SU-DHL-6 (cell line): ENCODE results near the gene MLLT10.
A peak's percentile ranks its signal among the peaks of the same experiment; 100 is the strongest.

Experiments
- H2AFZ ChIP-seq: fragments of 200-600 bp; sonication (generic); 2 replicates; pipeline ENCODE4 v1.6.1; 2014; ENCODE audit warnings: low read depth, mild to moderate bottlenecking, moderate library complexity, mixed read lengths, antibody characterized with exemption, low read length; ENCODE audit not compliant: severe bottlenecking
- H3F3A ChIP-seq: fragments of 200-600 bp; shearing (Covaris generic); 2 replicates; pipeline ENCODE4 v1.6.0; 2016; ENCODE audit warnings: antibody characterized with exemption, mild to moderate bottlenecking; ENCODE audit not compliant: insufficient read depth
- H3K27ac ChIP-seq: fragments of 200-600 bp; sonication (generic); 2 replicates; pipeline ENCODE4 v1.5.1; 2016; ENCODE audit warnings: low read depth, mild to moderate bottlenecking, low read length, moderate library complexity, mixed read lengths
- H3K27me3 ChIP-seq: fragments of 200-600 bp; sonication (generic), shearing (Covaris generic); 2 replicates; pipeline ENCODE4 v1.6.0; 2014; ENCODE audit warnings: mild to moderate bottlenecking, low read length
- H3K36me3 ChIP-seq: fragments of 200-600 bp; sonication (generic); 2 replicates; pipeline ENCODE4 v1.6.1; 2014; ENCODE audit warnings: mild to moderate bottlenecking, low read length, mixed read lengths
- H3K4me2 ChIP-seq: fragments of 300-600, 200-600 bp; shearing (Covaris generic), sonication (generic); 2 replicates; pipeline ENCODE4 v1.6.0; 2014; ENCODE audit warnings: low read length, low read depth, mild to moderate bottlenecking; ENCODE audit not compliant: poor library complexity, severe bottlenecking
- H3K4me3 ChIP-seq: fragments of 200-600 bp; sonication (generic); 2 replicates; pipeline ENCODE4 v1.5.1; 2014; ENCODE audit warnings: antibody characterized with exemption, low read length, mild to moderate bottlenecking, mixed read lengths; ENCODE audit not compliant: insufficient read depth, poor library complexity, severe bottlenecking
- H3K79me2 ChIP-seq: fragments of 200-600 bp; sonication (generic); 2 replicates; pipeline ENCODE4 v1.6.1; 2014; ENCODE audit warnings: mild to moderate bottlenecking, low read length, moderate library complexity; ENCODE audit not compliant: insufficient read depth
- H3K9ac ChIP-seq: fragments of 200-600 bp; sonication (generic); 2 replicates; pipeline ENCODE4 v1.7.0; 2014; ENCODE audit warnings: mild to moderate bottlenecking, low read length
- H3K9me2 ChIP-seq: fragments of 200-600 bp; sonication (generic); replicated peaks from 2 replicates; pipeline ENCODE4 v1.6.1; 2014; ENCODE audit warnings: low read length; ENCODE audit not compliant: insufficient read depth
- H3K9me3 ChIP-seq: fragments of 200-600 bp; sonication (generic); 2 replicates; pipeline ENCODE4 v1.6.1; 2014; ENCODE audit warnings: low read length, mixed read lengths; ENCODE audit not compliant: insufficient read depth
- H4K20me1 ChIP-seq: fragments of 200-600 bp; sonication (generic); 2 replicates; pipeline ENCODE4 v1.6.1; 2014; ENCODE audit warnings: low read depth, mild to moderate bottlenecking, antibody characterized with exemption, low read length, moderate library complexity, mixed read lengths
- EZH2phosphoT487 ChIP-seq: fragments of 200-600 bp; sonication (generic), shearing (Covaris generic); conservative IDR thresholded peaks from 2 replicates; pipeline ENCODE4 v1.6.1; 2018; ENCODE audit warnings: mild to moderate bottlenecking, antibody characterized with exemption, low read length, moderate library complexity, mixed read lengths
- TF ChIP-seq, protein P1 (sequence below): fragments of 200-600 bp; sonication (generic); IDR thresholded peaks from one replicate; pipeline ENCODE4 v1.5.1; 2017; ENCODE audit warnings: antibody characterized with exemption, mild to moderate bottlenecking, low read length, moderate library complexity; ENCODE audit not compliant: insufficient read depth, poor library complexity, severe bottlenecking

Gene MLLT10

DNA sequence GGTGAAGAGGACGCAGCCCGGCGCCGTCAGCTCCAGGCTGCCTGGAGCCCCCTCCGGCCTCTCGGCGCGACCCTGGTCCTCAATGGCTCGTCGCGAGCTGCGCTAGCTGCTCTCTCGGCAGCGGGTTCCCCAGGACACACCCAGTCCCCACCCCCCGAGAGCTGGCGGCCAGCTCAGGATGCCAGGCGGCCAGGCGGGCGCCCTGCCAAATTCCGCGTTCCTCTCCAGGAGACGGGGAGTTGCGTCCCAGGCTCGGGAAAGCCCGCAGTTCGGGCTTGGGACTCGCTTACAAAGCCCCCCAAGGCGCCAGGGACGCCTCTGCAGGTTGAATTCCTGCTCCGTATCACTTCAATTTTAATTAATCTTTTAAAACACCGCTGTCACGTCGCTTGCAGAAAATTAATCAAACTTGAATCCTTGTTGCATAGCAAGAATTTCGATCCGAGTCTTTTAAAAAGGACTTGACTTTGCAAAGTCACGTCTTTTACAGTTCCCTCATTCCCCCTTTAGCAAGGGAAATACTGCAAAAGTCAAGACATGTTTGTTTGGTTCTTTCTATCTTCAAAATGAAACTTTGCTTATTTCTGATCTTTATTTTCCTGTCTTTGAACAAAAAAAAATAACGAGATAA, 36.7 kb upstream of the MLLT10 start:
- Histone ChIP-seq H3K79me2 (no peaks in the 10 kb centered on the region), H3K27ac (no peak overlapping the region), H3K4me3 (peak overlapping the region; percentile 57), H2AFZ (peak overlapping the region; percentile 99), H3K9ac (peak overlapping the region; percentile 61), H4K20me1 (no peaks in the 10 kb centered on the region), H3K4me2 (peak overlapping the region; percentile 63), H3K27me3 (no peaks in the 10 kb centered on the region), H3K9me3 (no peaks in the 10 kb centered on the region), H3K36me3 (no peaks in the 10 kb centered on the region), H3F3A (no peaks in the 10 kb centered on the region), H3K9me2 (no peaks in the 10 kb centered on the region)
- TF ChIP-seq, protein P1, sequence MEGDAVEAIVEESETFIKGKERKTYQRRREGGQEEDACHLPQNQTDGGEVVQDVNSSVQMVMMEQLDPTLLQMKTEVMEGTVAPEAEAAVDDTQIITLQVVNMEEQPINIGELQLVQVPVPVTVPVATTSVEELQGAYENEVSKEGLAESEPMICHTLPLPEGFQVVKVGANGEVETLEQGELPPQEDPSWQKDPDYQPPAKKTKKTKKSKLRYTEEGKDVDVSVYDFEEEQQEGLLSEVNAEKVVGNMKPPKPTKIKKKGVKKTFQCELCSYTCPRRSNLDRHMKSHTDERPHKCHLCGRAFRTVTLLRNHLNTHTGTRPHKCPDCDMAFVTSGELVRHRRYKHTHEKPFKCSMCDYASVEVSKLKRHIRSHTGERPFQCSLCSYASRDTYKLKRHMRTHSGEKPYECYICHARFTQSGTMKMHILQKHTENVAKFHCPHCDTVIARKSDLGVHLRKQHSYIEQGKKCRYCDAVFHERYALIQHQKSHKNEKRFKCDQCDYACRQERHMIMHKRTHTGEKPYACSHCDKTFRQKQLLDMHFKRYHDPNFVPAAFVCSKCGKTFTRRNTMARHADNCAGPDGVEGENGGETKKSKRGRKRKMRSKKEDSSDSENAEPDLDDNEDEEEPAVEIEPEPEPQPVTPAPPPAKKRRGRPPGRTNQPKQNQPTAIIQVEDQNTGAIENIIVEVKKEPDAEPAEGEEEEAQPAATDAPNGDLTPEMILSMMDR = no peak
- TF ChIP-seq EZH2phosphoT487 = no peak

DNA sequence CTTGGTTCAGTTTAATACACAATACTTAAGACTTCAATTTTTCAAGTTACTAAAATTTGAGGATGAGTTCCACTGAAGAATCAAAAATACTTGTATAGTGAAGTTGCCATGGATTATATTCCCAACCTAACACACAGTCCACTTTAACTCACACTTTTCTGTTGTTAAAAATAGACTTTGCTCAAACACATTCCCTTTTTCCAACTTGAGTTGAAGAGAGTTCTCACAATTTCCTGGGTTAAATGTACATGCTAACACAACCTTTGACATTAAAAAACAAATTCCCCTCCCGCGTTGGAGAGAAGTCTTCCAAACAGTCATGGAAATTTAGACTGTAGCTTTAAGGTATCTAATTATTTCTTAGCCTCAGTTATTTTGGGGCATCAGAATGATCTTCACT, 35.7 kb upstream of the MLLT10 start:
- Histone ChIP-seq H3K9ac (no peak overlapping the region), H3K36me3 (no peaks in the 10 kb centered on the region), H4K20me1 (no peaks in the 10 kb centered on the region), H3K9me3 (no peaks in the 10 kb centered on the region), H3K4me2 (no peak overlapping the region), H3K27ac (no peak overlapping the region), H2AFZ (no peak overlapping the region), H3K27me3 (no peaks in the 10 kb centered on the region), H3K9me2 (no peaks in the 10 kb centered on the region), H3K4me3 (no peak overlapping the region), H3K79me2 (no peaks in the 10 kb centered on the region), H3F3A (no peaks in the 10 kb centered on the region)
- TF ChIP-seq, protein P1 = no peak
- TF ChIP-seq EZH2phosphoT487 = no peak

DNA sequence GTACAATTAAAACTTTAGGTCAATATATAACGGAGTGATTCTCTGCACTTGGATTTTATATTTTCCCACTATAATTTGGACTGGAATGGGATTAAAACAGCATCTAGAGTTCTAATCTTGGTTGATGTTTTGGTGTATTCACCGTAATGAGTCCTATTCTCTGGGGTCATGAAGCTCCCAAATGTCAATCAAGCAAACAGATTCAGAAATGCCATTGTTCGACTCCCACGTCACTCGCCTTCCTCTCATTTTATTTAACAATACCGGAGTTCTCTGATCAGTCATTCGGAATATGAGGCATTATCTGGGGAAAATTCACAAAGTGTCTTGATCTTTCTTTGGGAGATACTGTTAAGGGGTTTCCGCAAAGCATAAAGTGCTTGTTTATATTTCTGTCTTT, 35.0 kb upstream of the MLLT10 start:
- H3K9me2 ChIP-seq = no peaks in the 10 kb centered on the region
- no peaks in the 10 kb centered on the region for H3K36me3 ChIP-seq
- no peak overlapping the region for H2AFZ ChIP-seq
- no peaks in the 10 kb centered on the region for H3K79me2 ChIP-seq
- H3K27ac ChIP-seq = no peak overlapping the region
- TF ChIP-seq, protein P1 = no peak
- no peak for TF ChIP-seq EZH2phosphoT487
- H3K27me3 ChIP-seq = no peaks in the 10 kb centered on the region; the same call in 1 of the 2 replicates
- H3K9me3 ChIP-seq = no peaks in the 10 kb centered on the region
- H4K20me1 ChIP-seq = no peaks in the 10 kb centered on the region
- no peak overlapping the region for H3K4me2 ChIP-seq
- H3K9ac ChIP-seq = no peak overlapping the region
- H3F3A ChIP-seq = no peaks in the 10 kb centered on the region
- H3K4me3 ChIP-seq = no peak overlapping the region
